ENCODE results near the gene PCNX2.

The PCNX2 gene

DNA sequence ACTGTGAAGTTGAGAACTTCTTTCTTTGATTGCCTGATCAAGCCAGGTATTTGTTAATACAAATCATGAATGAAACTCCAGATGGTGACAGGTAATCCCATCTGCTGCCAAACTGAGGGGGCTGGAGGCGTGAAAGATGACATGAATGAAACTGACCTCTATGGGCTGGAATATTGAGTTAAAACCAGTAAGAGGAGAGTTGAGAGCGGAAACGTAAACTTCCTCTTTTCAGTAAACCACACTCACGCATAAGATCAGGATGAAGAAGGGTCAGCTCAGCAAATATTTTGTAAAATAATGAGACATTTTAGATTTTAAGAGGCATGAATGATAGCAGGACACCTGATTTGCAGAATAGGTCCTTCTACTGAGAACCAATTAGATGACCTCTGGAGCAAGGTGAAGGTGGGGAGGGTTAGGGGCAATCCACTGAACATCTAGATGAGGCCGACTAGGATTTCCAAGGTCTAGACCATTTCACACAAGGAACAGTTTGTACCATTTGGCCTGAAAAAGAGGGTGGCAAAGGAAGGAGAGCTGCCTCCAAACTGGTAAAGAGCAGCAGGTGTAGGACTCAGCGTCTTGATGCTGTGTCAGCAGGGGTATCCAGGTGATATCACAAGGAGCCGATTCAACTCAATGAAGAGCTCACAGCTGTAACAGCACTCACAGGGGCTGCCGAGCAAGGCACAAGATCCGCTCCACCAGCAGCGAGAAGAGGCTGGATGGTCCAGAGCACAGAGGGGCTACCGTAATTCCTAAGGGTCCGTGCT lies 212.6 kb downstream of the PCNX2 start:
- TF ChIP-seq TAF1 (IDR thresholded peaks at IDR 0.05; ENCODE audit: low read depth): no peak
- TF ChIP-seq, protein P1, sequence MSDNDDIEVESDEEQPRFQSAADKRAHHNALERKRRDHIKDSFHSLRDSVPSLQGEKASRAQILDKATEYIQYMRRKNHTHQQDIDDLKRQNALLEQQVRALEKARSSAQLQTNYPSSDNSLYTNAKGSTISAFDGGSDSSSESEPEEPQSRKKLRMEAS (IDR thresholded peaks at IDR 0.05): no peak
- no peak for TF ChIP-seq RAD21 (IDR thresholded peaks at IDR 0.05; ENCODE audit: low read depth)
- TF ChIP-seq EGR1 (IDR thresholded peaks at IDR 0.05): no peak
- no peak for TF ChIP-seq FOXM1 (IDR thresholded peaks at IDR 0.05; ENCODE audit: borderline replicate concordance, low read depth)
- TF ChIP-seq NFIC (IDR thresholded peaks at IDR 0.05): no peak

DNA sequence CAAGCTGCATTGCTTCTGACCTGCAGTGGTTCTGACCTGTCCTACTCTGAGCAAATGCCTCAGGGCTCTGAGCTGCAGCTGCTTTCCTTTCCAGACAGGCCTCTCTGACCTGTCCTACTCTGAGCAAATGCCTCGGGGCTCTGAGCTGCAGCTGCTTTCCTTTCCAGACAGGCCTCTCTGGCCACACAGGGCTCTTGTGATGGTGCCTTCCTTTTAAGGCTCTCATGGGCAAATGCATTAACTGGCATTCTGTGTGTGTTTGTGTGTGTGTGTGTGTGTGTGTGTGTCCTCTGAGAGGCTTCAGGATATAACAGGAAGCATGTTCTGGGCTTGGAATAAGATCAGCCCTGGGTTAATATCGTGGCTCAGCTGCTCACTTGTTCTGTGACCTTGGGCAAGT lies 213.8 kb downstream of the PCNX2 start:
- TF ChIP-seq TAF1 (IDR thresholded peaks at IDR 0.05; ENCODE audit: low read depth) (no peak), ZBTB7A (IDR thresholded peaks at IDR 0.05; ENCODE audit: low read depth) (no peak), EP300 (IDR thresholded peaks at IDR 0.05; ENCODE audit: borderline replicate concordance) (no peak), CEBPB (IDR thresholded peaks at IDR 0.05) (no peak), TEAD4 (IDR thresholded peaks at IDR 0.05) (no peak), EGR1 (IDR thresholded peaks at IDR 0.05) (no peak), FOXM1 (IDR thresholded peaks at IDR 0.05; ENCODE audit: borderline replicate concordance, low read depth) (no peak), TCF12 (IDR thresholded peaks at IDR 0.05; ENCODE audit: low read depth) (no peak), YY1 (IDR thresholded peaks at IDR 0.05; ENCODE audit: low read depth) (no peak), CREB1 (IDR thresholded peaks at IDR 0.05; ENCODE audit: low read depth) (no peak), NFIC (IDR thresholded peaks at IDR 0.05) (no peak), RAD21 (IDR thresholded peaks at IDR 0.05; ENCODE audit: low read depth) (no peak)
- TF ChIP-seq, protein P2, sequence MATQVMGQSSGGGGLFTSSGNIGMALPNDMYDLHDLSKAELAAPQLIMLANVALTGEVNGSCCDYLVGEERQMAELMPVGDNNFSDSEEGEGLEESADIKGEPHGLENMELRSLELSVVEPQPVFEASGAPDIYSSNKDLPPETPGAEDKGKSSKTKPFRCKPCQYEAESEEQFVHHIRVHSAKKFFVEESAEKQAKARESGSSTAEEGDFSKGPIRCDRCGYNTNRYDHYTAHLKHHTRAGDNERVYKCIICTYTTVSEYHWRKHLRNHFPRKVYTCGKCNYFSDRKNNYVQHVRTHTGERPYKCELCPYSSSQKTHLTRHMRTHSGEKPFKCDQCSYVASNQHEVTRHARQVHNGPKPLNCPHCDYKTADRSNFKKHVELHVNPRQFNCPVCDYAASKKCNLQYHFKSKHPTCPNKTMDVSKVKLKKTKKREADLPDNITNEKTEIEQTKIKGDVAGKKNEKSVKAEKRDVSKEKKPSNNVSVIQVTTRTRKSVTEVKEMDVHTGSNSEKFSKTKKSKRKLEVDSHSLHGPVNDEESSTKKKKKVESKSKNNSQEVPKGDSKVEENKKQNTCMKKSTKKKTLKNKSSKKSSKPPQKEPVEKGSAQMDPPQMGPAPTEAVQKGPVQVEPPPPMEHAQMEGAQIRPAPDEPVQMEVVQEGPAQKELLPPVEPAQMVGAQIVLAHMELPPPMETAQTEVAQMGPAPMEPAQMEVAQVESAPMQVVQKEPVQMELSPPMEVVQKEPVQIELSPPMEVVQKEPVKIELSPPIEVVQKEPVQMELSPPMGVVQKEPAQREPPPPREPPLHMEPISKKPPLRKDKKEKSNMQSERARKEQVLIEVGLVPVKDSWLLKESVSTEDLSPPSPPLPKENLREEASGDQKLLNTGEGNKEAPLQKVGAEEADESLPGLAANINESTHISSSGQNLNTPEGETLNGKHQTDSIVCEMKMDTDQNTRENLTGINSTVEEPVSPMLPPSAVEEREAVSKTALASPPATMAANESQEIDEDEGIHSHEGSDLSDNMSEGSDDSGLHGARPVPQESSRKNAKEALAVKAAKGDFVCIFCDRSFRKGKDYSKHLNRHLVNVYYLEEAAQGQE (IDR thresholded peaks at IDR 0.05; ENCODE audit: low read depth): no peak
- TF ChIP-seq, protein P1 (IDR thresholded peaks at IDR 0.05): no peak
- TF ChIP-seq, protein P3, sequence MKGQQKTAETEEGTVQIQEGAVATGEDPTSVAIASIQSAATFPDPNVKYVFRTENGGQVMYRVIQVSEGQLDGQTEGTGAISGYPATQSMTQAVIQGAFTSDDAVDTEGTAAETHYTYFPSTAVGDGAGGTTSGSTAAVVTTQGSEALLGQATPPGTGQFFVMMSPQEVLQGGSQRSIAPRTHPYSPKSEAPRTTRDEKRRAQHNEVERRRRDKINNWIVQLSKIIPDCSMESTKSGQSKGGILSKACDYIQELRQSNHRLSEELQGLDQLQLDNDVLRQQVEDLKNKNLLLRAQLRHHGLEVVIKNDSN (IDR thresholded peaks at IDR 0.05): no peak

DNA sequence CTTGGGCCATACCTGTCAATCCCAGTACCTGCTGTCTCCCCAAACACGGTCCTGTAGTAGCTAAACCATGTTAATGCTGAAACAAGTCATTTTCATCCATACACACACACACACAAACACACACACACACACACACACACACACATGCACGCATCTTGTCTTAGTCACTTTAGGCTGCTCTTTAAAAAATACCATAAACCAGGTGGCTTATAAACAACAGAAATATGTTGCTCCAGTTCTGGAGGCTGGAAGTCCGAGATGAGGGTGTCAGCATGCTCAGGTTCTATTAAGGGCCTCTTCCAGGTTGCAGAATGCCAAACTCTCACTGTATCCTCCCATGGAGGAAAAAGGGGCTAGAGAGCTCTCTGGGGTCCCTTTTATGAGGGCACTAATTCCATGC lies 215.2 kb downstream of the PCNX2 start:
- TF ChIP-seq FOXM1 (IDR thresholded peaks at IDR 0.05; ENCODE audit: borderline replicate concordance, low read depth) (no peak), NFIC (IDR thresholded peaks at IDR 0.05) (no peak), TCF12 (IDR thresholded peaks at IDR 0.05; ENCODE audit: low read depth) (no peak), CREB1 (IDR thresholded peaks at IDR 0.05; ENCODE audit: low read depth) (no peak), EP300 (IDR thresholded peaks at IDR 0.05; ENCODE audit: borderline replicate concordance) (no peak), YY1 (IDR thresholded peaks at IDR 0.05; ENCODE audit: low read depth) (no peak), TEAD4 (IDR thresholded peaks at IDR 0.05) (no peak), ZBTB7A (IDR thresholded peaks at IDR 0.05; ENCODE audit: low read depth) (no peak)
- TF ChIP-seq, protein P2 (IDR thresholded peaks at IDR 0.05; ENCODE audit: low read depth): no peak
- TF ChIP-seq, protein P1 (IDR thresholded peaks at IDR 0.05): no peak
- TF ChIP-seq, protein P3 (IDR thresholded peaks at IDR 0.05): no peak

DNA sequence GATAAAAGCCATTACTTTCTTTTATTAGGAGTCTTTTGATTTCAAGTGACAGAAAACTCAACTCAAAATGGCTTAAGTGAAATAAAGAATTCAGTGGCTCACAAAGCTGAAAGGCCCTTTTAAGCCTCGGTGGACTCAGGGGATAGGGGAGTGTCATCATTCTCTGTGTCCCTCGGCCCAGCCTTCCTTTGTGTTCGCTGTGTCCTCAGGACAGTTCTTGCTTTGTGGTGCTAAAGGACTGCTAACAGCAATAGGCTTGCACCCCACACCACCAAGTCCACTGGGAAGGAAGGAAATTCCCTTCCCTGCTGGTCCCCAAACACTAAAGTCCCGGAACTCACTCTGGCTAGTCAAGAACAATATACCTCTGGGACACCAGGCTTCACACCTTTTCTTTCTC lies 216.0 kb downstream of the PCNX2 start:
- no peak for TF ChIP-seq TCF12 (IDR thresholded peaks at IDR 0.05; ENCODE audit: low read depth)
- no peak for TF ChIP-seq RAD21 (IDR thresholded peaks at IDR 0.05; ENCODE audit: low read depth)
- no peak for TF ChIP-seq CREB1 (IDR thresholded peaks at IDR 0.05; ENCODE audit: low read depth)
- TF ChIP-seq CEBPB (IDR thresholded peaks at IDR 0.05): no peak
- TF ChIP-seq NFIC (IDR thresholded peaks at IDR 0.05): no peak
- no peak for TF ChIP-seq YY1 (IDR thresholded peaks at IDR 0.05; ENCODE audit: low read depth)
- TF ChIP-seq, protein P3 (IDR thresholded peaks at IDR 0.05): no peak
- no peak for TF ChIP-seq TEAD4 (IDR thresholded peaks at IDR 0.05)
- TF ChIP-seq, protein P1 (IDR thresholded peaks at IDR 0.05): no peak
- TF ChIP-seq ZBTB7A (IDR thresholded peaks at IDR 0.05; ENCODE audit: low read depth): no peak

DNA sequence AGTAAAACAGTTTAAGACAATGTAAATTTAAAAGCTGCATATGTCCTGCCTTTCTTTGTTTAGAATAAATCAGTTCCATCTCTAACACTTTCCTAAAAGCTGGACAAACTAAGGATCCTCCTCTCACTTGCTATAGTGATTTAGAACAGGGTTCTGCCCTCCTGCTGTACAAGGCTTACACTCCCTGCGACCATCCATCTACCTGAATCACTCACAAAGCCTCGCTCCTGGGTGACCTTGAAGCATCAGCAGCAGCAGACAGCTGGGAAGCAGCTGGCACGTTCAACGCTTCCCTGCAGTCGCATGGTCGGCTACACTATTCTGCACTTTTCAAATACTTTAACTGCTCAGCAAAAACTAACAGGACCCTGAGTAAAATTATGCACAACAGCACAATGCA lies 217.1 kb downstream of the PCNX2 start:
- no peak for TF ChIP-seq EP300 (IDR thresholded peaks at IDR 0.05; ENCODE audit: borderline replicate concordance)
- no peak for TF ChIP-seq CREB1 (IDR thresholded peaks at IDR 0.05; ENCODE audit: low read depth)
